Neural cell (in vitro differentiated cells): Measurements from ENCODE around the gene TOPORS.

ENCODE experiments used
- EP300 ChIP-seq: fragments of 450-650 bp; conservative IDR thresholded peaks from 2 replicates; pipeline ENCODE4 v1.6.1; 2014; ENCODE audit warnings: antibody characterized with exemption, mild to moderate bottlenecking, moderate library complexity; ENCODE audit not compliant: poor library complexity, severe bottlenecking
- EZH2 ChIP-seq: fragments of 200-600, 300-800 bp; shearing (Covaris generic), sonication (generic); IDR thresholded peaks from 2 replicates; pipeline ENCODE4 v1.6.1; 2014; ENCODE audit warnings: antibody characterized with exemption, low read length, borderline replicate concordance, mild to moderate bottlenecking; ENCODE audit not compliant: insufficient read depth, poor library complexity, severe bottlenecking
- MXI1 ChIP-seq: fragments of 450-650 bp; conservative IDR thresholded peaks from 2 replicates; pipeline ENCODE4 v1.6.1; 2014; ENCODE audit warnings: antibody characterized with exemption, mild to moderate bottlenecking; ENCODE audit not compliant: poor library complexity, severe bottlenecking
- POLR2AphosphoS5 ChIP-seq: IDR thresholded peaks from 2 replicates; pipeline ENCODE4 v1.6.1; 2012
- TAF1 ChIP-seq: IDR thresholded peaks from 2 replicates; pipeline ENCODE4 v1.6.1; 2012; ENCODE audit warnings: low read depth
- TF ChIP-seq, protein P1 (sequence below): fragments of 450-650 bp; IDR thresholded peaks from 2 replicates; pipeline ENCODE4 v1.5.1; 2014; ENCODE audit warnings: antibody characterized with exemption, mild to moderate bottlenecking, moderate library complexity; ENCODE audit not compliant: poor library complexity, severe bottlenecking

DNA sequence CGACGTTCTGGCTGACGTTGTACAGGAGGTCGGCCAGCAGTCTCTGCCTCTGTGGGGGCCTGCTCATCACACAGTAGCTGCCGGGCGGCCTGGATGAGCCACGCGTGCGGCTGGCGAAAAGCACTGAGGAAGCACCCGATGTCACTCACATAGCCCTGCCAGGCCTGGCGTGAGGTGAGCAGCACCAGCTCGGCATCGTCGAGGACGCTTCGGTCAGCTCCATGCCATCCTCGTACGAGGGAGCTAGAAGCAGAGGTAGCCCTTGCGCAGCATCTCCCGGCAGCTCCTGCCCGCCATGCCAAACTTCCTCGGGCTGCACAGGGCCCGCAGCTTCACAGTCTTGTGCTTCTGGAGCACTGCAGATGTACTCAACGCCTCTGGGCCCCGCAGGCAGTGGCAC is 14.4 kb upstream of the TOPORS start:
- TF ChIP-seq, protein P1, sequence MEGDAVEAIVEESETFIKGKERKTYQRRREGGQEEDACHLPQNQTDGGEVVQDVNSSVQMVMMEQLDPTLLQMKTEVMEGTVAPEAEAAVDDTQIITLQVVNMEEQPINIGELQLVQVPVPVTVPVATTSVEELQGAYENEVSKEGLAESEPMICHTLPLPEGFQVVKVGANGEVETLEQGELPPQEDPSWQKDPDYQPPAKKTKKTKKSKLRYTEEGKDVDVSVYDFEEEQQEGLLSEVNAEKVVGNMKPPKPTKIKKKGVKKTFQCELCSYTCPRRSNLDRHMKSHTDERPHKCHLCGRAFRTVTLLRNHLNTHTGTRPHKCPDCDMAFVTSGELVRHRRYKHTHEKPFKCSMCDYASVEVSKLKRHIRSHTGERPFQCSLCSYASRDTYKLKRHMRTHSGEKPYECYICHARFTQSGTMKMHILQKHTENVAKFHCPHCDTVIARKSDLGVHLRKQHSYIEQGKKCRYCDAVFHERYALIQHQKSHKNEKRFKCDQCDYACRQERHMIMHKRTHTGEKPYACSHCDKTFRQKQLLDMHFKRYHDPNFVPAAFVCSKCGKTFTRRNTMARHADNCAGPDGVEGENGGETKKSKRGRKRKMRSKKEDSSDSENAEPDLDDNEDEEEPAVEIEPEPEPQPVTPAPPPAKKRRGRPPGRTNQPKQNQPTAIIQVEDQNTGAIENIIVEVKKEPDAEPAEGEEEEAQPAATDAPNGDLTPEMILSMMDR, result no peak
- TF ChIP-seq EZH2 (no peak), EP300 (no peak), POLR2AphosphoS5 (no peak), TAF1 (no peak), MXI1 (no peak)
